Measurements from ENCODE around the gene GSTT2B. TPM values are rescaled to one million over a fixed set of nuclear protein-coding genes. Genes with fewer than 3 reads are reported as not detected.
"Not testable (repeated sequence)": the region's sequence is repeated elsewhere in the genome, so short reads cannot be mapped to it uniquely, and the experiment has no call there.

Gene GSTT2B
- total RNA-seq, 1 experiment from 2014 or later: 0.89 TPM

DNA sequence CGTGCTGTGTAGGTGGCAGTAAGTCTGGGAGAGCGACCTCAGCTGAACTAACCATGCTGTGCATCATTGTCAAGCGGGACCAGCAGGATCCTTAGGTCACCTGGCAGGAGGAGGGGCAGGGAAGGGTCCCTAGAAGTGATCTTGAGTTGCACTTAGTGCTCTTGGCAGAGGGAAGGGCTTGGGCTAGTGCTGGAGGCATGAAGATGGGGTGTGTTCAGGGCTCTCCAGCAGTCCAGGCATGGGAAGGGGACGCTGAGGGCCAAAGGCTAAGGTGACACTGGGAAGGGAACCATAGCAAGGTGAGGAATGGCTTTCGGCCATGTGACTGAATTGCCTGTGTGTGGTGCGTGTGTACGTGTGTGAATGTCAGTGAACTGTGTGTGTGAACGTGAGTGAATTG is 25.1 kb upstream of the GSTT2B start:
- not testable (repeated sequence) for DNase-seq (ENCODE audit: low spot score)

- no peak for DNase-seq (ENCODE audit: low spot score)
Measured at GRCh38 chr22:23984430-23984829, 23.4 kb upstream of the GSTT2B start.

- DNase-seq (ENCODE audit: low spot score): not testable (repeated sequence)
Measured at GRCh38 chr22:23980567-23980966, 19.6 kb upstream of the GSTT2B start.

DNA sequence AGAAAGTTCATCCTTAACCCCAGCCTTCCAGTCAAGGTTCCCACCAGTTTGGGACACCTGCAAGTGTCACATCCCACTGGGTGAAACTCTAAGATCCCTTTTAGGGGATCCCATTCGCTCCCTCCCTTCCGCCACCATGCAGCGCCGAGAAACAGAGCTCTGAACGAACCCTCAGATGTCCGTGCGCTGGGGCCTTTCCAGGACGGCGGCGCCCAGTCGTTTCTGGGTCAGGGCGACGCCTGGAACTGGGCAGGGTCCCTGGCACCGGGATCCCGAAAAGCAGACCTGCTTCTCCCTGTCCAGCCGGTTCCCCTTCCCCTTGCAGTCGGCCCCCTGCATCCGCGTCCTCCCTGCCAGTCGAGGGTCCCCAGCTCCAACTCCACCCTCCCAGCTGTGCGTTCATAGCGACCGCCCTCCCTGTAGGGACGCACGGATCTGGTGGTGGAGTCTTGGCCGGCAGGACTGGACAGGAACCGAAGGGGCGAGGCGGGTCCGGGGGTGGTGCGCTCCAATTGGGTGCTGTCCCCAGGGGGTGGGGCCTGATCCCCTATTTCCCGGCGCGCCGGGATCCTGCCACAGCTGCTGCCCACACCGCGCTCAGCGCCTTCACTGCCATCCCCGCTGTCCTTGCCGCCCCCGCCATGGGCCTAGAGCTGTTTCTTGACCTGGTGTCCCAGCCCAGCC is 18.7 kb upstream of the GSTT2B start, which contains the start of gene GSTT2:
Gene GSTT2, plus strand, starts transcription at position 578 of the 684 bp plus-strand sequence.
- DNase-seq (ENCODE audit: low spot score): not testable (repeated sequence)

DNA sequence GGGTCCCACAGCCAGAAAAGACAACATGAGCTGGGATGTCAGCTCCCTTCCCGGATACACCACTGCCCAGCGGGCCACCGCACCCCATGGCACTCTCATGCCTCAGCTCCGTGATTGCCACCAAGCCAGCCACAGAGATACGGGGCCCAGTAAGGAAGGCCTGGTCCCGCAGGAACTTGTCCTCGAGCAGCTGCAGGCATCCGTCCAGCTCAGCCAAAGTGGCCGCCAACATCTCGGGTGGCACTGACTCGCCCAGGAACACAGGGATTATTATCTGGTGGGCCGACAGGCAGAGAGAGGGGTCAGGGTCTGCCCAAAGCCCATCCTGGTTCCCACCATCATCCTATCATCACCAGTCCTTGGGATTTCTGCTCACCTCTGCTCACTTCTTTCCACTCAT is 16.3 kb upstream of the GSTT2B start:
- DNase-seq (ENCODE audit: low spot score): not testable (repeated sequence)

DNA sequence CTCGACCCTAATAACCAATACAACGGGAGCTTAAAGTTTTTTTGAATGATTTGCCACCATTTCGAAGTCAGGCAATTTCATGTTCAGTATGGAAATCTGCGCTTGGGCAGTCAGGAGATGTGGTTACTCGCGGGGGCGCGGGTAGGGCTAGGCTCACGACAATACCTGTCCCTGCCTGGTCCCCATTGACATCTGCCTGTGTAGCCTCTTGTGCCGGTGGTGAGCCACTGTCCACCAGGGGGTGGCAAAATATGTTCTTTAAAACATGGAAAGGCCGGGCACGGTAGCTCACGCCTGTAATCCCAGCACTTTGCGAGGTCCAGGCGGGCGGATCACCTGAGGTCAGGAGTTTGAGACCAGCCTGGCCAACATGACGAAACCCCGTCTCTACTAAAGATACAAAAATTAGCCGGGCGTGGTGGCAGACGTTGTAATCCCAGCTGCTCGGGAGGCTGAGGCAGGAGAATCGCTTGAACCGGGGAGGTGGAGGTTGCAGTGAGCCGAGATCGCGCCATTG is 13.9 kb upstream of the GSTT2B start:
- DNase-seq (ENCODE audit: low spot score): not testable (repeated sequence)

DNA sequence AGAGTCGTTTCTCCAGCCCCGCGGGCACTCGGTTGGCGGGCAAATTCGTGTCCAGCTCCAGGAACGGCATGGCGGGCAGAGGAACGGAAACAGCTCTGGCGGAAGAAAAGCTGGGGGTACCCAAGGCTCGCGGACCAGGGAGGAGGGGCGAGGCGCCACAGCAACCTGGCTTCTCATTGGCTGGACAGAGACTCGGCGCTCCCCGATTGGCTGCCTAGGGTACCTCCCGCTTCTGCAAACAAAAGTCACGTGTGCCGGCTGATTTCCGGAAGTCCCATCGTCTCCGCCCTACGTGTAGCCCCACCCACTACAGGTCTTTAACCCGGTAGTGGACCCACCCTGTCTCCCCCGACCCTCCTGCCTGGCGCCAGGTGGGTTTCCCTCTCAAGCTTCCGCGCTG is 13.3 kb upstream of the GSTT2B start, which contains the start of gene DDT:
Gene DDT, minus strand, starts transcription at position 97 of the 400 bp plus-strand sequence. Its CDS starts 27 bp downstream, at position 70.
- DNase-seq (ENCODE audit: low spot score): not testable (repeated sequence)

GRCh38 chr22:23971927-23972326 is 10.9 kb upstream of the GSTT2B start:
- DNase-seq (ENCODE audit: low spot score): not testable (repeated sequence)

DNA sequence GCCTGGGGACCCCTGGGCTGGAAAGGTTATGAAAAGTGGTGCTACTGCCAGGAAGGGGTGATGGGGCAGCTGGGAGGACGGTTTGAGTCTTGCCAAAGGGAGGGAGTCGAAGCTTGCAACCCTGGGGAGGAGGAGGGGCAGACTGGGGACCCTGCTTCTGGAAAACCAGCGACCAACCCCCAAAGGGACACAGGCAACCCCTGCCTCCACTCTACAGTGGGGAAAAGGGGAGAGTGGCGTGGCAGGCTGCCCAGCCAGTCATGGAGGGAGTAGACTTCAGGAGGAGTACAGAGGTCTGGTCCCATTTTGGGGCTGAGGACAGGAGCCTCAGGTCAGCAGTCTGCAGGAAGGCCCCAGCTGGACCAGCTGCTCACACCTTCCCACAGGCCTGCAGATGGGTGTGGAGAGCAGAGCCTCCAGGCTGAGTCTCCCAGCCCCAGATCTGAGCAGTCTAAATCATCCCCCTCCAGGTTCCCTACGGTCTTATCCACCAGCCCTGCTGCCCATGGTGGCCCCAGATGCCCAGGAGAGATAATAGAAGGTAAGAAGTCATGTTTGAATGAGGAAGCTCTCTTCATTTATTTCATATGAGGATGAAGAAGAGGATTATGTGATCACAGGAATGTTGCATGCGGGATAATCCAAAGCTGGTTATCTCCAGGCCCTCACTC is 10.0 kb upstream of the GSTT2B start:
- no peak for DNase-seq (ENCODE audit: low spot score)

GRCh38 chr22:23970201-23970641 is 9.2 kb upstream of the GSTT2B start:
- no peak for DNase-seq (ENCODE audit: low spot score)

GRCh38 chr22:23969071-23969470 is 8.1 kb upstream of the GSTT2B start:
- DNase-seq (ENCODE audit: low spot score): no peak

DNA sequence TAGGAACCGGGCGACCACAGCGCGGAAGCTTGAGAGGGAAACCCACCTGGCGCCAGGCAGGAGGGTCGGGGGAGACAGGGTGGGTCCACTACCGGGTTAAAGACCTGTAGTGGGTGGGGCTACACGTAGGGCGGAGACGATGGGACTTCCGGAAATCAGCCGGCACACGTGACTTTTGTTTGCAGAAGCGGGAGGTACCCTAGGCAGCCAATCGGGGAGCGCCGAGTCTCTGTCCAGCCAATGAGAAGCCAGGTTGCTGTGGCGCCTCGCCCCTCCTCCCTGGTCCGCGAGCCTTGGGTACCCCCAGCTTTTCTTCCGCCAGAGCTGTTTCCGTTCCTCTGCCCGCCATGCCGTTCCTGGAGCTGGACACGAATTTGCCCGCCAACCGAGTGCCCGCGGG is 5.6 kb upstream of the GSTT2B start, which contains the start of gene DDTL:
Gene DDTL, plus strand, starts transcription at position 321 of the 400 bp plus-strand sequence. Its CDS starts 27 bp downstream, at position 348.
- not testable (repeated sequence) for DNase-seq (ENCODE audit: low spot score)

GRCh38 chr22:23966094-23966493 is 5.1 kb upstream of the GSTT2B start:
- DNase-seq (ENCODE audit: low spot score): not testable (repeated sequence)

GRCh38 chr22:23956301-23956900 is 4.6 kb downstream of the GSTT2B start:
- DNase-seq (ENCODE audit: low spot score): peak; percentile 71

DNA sequence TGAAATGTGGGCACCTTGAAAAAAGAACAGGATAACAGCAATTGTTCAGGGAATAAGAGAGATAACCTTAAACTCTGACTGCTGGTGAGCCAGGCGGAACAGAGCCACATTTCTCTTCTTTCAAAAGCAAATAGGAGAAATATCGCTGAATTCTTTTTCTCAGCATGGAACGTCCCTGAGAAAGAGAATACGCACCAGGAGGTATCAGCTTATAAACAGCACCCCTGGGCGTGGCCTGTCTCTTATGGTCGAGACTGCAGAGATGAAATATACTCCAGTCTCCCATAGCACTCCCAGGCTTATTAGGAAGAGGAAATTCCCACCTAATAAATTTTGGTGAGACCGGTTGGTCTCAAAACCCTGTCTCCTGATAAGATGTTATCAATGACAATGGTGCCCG is 5.1 kb downstream of the GSTT2B start:
- DNase-seq (ENCODE audit: low spot score): not testable (repeated sequence)

DNA sequence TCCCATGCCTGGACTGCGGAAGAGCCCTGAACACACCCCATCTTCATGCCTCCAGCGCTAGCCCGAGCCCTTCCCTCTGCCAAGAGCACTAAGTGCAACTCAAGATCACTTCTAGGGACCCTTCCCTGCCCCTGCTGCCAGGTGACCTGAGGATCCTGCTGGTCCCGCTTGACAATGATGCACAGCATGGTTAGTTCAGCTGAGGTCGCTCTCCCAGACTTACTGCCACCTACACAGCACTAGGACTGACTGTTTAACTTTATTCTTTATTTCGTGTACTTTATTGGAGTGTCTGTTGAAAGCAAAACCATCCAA is 6.0 kb downstream of the GSTT2B start:
- DNase-seq (ENCODE audit: low spot score): not testable (repeated sequence)

DNA sequence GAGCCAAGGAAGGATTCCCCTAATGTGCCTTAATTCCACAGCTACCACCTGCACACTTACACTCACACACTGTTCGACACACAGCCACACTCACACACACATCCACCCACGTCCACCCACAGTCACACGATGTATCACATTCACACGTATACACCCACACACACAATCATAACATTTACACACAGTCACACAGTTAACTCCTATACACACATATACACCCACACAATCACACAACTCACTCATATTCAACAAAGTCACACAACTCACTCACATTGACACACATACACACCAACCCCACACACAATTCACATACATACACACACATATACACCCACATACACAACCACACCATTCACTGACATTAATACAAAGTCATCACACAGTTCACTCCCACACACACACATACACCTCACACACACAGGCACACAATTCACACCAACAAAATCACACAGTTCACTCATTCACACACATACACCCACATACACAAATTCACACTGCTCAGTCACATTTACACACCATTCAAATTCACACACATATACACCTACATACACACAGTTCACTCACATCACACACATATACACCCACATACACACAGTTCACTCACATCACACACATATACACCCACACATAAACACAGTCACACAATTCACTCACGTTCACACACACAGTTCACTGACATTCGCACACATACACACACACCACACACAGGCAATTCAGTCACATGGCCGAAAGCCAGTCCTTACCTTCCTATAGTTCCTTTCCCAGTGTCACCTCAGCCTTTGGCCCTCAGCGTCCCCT is 6.6 kb downstream of the GSTT2B start:
- DNase-seq (ENCODE audit: low spot score): not testable (repeated sequence)

- DNase-seq (ENCODE audit: low spot score): not testable (repeated sequence)
Measured at GRCh38 chr22:23953485-23953884, 7.5 kb downstream of the GSTT2B start.

DNA sequence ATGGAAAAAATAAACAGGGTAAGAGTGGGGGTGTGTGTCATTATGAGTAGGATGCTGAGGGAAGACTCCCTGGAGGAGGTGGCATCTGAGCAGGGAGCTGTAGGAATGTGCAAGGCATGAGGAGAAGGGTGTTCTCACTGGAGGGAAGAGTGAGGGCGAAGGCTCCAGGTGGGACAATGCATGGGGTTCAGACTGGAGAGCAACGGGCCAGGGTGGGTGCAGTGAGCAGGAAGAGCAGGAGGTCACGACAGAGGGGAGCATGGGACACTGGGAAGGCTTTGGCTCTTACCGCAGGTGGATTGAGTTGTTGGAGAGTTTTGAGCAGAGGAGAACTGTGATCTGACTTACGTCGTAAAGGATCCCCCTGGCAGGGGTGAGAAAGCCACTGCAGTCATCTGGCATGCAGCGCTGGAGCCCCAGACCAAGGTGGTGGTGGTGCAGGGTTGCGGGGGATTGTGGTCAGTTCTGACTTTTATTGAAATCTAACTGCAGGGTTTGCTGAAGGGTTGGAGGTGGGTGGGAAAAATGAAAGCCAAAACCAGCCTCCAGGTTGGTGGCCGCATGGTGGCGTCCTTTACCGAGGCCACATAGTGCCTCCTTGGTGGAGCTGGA is 8.1 kb downstream of the GSTT2B start:
- DNase-seq (ENCODE audit: low spot score): not testable (repeated sequence)

- DNase-seq (ENCODE audit: low spot score): not testable (repeated sequence)
Measured at GRCh38 chr22:23951383-23951782, 9.6 kb downstream of the GSTT2B start.

- not testable (repeated sequence) for DNase-seq (ENCODE audit: low spot score)
Measured at GRCh38 chr22:23949764-23950163, 11.2 kb downstream of the GSTT2B start.

All from HT-29 (cell line).